Uterus (tissue), 2 donors: ENCODE data around the gene KANTR.

ENCODE experiments used
- CTCF ChIP-seq, 4 experiments: fragments of 200-600 bp in 2 of 4; fragments of 450-650 bp in 2 of 4; sonication (generic) in 2 of 4; IDR thresholded peaks; one replicate each; pipeline ENCODE4 v1.5.1; 2016 to 2019; ENCODE audit warnings: antibody characterized with exemption in 4 of 4, mild to moderate bottlenecking in 2 of 4, moderate library complexity in 1 of 4
- POLR2A ChIP-seq, 2 donors: fragments of 450-650 bp; IDR thresholded peaks; one replicate each; pipeline ENCODE4 v1.6.1; 2016; ENCODE audit warnings: antibody characterized with exemption in 2 of 2, mild to moderate bottlenecking in 1 of 2, moderate library complexity in 1 of 2

GRCh38 chrX:53071064-53071463 is 22.9 kb upstream of the KANTR start:
- TF ChIP-seq CTCF (IDR thresholded peaks at IDR 0.05) = no peak
- no peak for TF ChIP-seq POLR2A (IDR thresholded peaks at IDR 0.05)
